Epithelial cell of proximal tubule (primary cell): ENCODE measurements around the gene CEACAM21. TPM values are rescaled to one million over a fixed set of nuclear protein-coding genes. Genes with fewer than 3 reads are reported as not detected.

Experiments used
- DNase-seq: peaks from one replicate; pipeline ENCODE4 v3.0.0-alpha.2; 2011; ENCODE audit warnings: low read depth
- H3K4me3 ChIP-seq: 2 replicates; pipeline ENCODE4 v1.5.1; 2011; ENCODE audit warnings: low read depth, mild to moderate bottlenecking, low read length
- CTCF ChIP-seq: conservative IDR thresholded peaks from 2 replicates; pipeline ENCODE4 v1.5.1; 2012; ENCODE audit warnings: low read depth, mild to moderate bottlenecking, low read length
- total RNA-seq: library from RNA; depleted of rRNA; stranded (reverse); fragments of >200 nt; gene quantifications from 2 replicates; pipeline ENCODE4 v1.2.3, GENCODE V29; 2015

The CEACAM21 gene
- total RNA-seq, 1 donor from 2014 or later: not detected

GRCh38 chr19:41599175-41599966 is 23.4 kb downstream of the CEACAM21 start:
- no peak for DNase-seq
- no peak for TF ChIP-seq CTCF

DNA sequence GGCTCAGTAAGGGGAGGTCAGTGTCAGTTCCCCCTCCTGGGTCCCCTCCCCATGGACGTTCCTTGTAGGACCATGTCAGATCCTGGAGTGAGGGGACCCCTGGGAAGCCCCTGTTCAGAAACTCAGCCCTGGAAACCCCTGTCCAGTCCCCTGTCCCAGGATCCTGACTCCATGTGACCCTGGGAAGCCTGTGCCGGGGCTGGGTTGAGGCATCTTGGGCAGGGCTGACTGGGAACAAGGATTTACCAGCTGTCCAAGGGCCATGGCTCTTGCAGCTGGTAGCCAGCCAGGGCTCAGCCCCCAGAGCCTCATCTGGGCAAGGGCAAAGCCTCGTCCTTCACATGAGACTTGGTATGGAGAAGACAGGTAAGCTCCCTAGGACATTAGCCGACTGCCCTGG is 25.8 kb downstream of the CEACAM21 start:
- no peak for DNase-seq
- TF ChIP-seq CTCF: no peak
- no peak overlapping the region for H3K4me3 ChIP-seq

More at GRCh38 chr19:41599175-41599966, 23.4 kb downstream of the CEACAM21 start:
- H3K4me3 ChIP-seq: no peak overlapping the region

- TF ChIP-seq CTCF: no peak
- no peak overlapping the region for H3K4me3 ChIP-seq
- DNase-seq: no peak
Observed at GRCh38 chr19:41604831-41605230, 28.9 kb downstream of the CEACAM21 start.

DNA sequence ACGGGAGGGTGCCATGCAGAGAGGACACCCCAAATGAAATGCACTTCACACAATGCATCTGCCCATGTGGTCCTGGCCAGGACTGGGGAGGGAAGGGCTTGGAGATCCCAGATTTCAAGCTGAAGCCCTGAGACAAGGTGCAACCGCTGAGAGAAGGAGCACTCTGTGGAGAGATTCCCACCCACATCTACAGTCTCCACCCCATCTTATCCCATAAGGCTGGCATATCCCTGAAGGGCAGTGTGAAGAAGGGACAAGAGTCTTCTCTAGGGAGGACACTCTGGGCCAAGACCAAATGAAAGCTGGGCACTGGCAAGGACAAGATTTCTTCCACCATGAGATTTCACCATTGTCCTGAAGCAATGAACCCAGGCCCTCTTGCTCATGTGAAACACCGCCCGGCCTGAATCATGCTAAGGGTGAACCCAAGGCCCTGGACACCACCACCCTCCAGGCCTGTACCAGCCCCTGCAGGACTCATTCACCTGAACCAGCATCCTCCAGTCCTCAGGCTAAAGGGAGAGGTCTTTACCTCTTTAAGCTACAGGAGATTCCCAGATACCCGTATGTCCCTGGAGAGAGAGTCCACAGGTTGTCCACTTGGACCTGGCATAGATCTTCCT is 30.4 kb downstream of the CEACAM21 start:
- no peak overlapping the region for H3K4me3 ChIP-seq
- DNase-seq: no peak
- no peak for TF ChIP-seq CTCF

- TF ChIP-seq CTCF: no peak
- no peak for DNase-seq
Observed at GRCh38 chr19:41607668-41608067, 31.7 kb downstream of the CEACAM21 start.

DNA sequence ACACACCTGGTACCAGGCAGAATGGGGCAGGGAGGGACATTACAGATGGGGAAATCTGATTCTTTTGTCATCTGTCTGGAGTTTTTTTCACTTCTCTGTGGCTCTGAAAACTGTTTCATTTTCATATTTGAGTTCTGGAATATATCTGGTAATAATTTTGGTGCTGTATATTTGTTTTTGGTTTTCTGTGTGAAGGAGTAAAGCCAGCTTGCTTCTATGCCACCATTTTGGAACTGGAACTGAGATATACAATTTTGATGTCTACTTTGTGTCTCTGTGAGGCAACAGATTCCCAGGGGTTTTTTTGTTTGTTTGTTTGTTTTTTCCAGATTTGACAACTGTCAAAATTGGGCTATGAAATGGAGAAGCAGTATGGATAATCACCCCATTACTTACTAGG is 34.8 kb downstream of the CEACAM21 start:
- no peak overlapping the region for H3K4me3 ChIP-seq
- DNase-seq: no peak
- no peak for TF ChIP-seq CTCF

More at GRCh38 chr19:41607668-41608067, 31.7 kb downstream of the CEACAM21 start:
- no peak overlapping the region for H3K4me3 ChIP-seq
